IPS-20b (cell line): ENCODE results near the gene OLFM3.

Experiments
- H3K27ac ChIP-seq: one replicate; pipeline ENCODE4 v1.5.1; 2013; ENCODE audit warnings: low read length
- H3K27me3 ChIP-seq: 2 replicates; pipeline ENCODE4 v1.6.1; 2013; ENCODE audit warnings: mild to moderate bottlenecking, low read length, inconsistent platforms; ENCODE audit not compliant: insufficient read depth
- H3K36me3 ChIP-seq: 2 replicates; pipeline ENCODE4 v1.6.1; 2013; ENCODE audit warnings: low read depth, mild to moderate bottlenecking, inconsistent platforms, low read length, moderate library complexity; ENCODE audit not compliant: insufficient read depth
- H3K4me1 ChIP-seq: 2 replicates; pipeline ENCODE4 v1.6.1; 2013; ENCODE audit warnings: mild to moderate bottlenecking, control low read depth, inconsistent platforms, low read length, moderate library complexity; ENCODE audit not compliant: insufficient read depth
- H3K4me3 ChIP-seq: 2 replicates; pipeline ENCODE4 v1.5.1; 2013; ENCODE audit warnings: mild to moderate bottlenecking, low read length, inconsistent platforms
- H3K9ac ChIP-seq: 2 replicates; pipeline ENCODE4 v1.6.1; 2013; ENCODE audit warnings: low read depth, mild to moderate bottlenecking, inconsistent platforms, low read length, moderate library complexity
- H3K9me3 ChIP-seq: 2 replicates; pipeline ENCODE4 v1.6.1; 2013; ENCODE audit warnings: mild to moderate bottlenecking, low read depth, low read length, inconsistent platforms; ENCODE audit not compliant: insufficient read depth

Gene OLFM3

GRCh38 chr1:101943237-101943636 lies 53.5 kb downstream of the OLFM3 start:
- Histone ChIP-seq H3K9ac (no peak overlapping the region), H3K36me3 (no peaks in the 10 kb centered on the region)

GRCh38 chr1:101942516-101943193 lies 54.1 kb downstream of the OLFM3 start:
- no peaks in the 10 kb centered on the region for H3K27me3 ChIP-seq
- H3K36me3 ChIP-seq = no peaks in the 10 kb centered on the region
- no peak overlapping the region for H3K9ac ChIP-seq
- H3K27ac ChIP-seq = no peak overlapping the region
- H3K9me3 ChIP-seq = no peaks in the 10 kb centered on the region
- H3K4me1 ChIP-seq = no peaks in the 10 kb centered on the region
- no peak overlapping the region for H3K4me3 ChIP-seq

More at GRCh38 chr1:101943237-101943636, 53.5 kb downstream of the OLFM3 start:
- H3K4me1 ChIP-seq = no peaks in the 10 kb centered on the region
- H3K27ac ChIP-seq = no peak overlapping the region
- H3K27me3 ChIP-seq = no peaks in the 10 kb centered on the region
- no peaks in the 10 kb centered on the region for H3K9me3 ChIP-seq
- no peak overlapping the region for H3K4me3 ChIP-seq

GRCh38 chr1:101938681-101939080 lies 58.0 kb downstream of the OLFM3 start:
- H3K9me3 ChIP-seq = no peaks in the 10 kb centered on the region
- H3K27me3 ChIP-seq = no peaks in the 10 kb centered on the region
- H3K27ac ChIP-seq = no peak overlapping the region
- no peaks in the 10 kb centered on the region for H3K4me1 ChIP-seq
- no peaks in the 10 kb centered on the region for H3K36me3 ChIP-seq
- no peak overlapping the region for H3K4me3 ChIP-seq
- H3K9ac ChIP-seq = no peak overlapping the region

GRCh38 chr1:101929343-101929742 lies 67.4 kb downstream of the OLFM3 start:
- H3K36me3 ChIP-seq = no peaks in the 10 kb centered on the region
- no peak overlapping the region for H3K9ac ChIP-seq
- no peaks in the 10 kb centered on the region; the same call in 1 of the 2 replicates for H3K4me1 ChIP-seq
- no peaks in the 10 kb centered on the region for H3K27me3 ChIP-seq
- H3K9me3 ChIP-seq = no peaks in the 10 kb centered on the region
- H3K27ac ChIP-seq = no peak overlapping the region
- H3K4me3 ChIP-seq = no peak overlapping the region

GRCh38 chr1:101928829-101929228 lies 67.9 kb downstream of the OLFM3 start:
- no peak overlapping the region for H3K4me3 ChIP-seq
- no peaks in the 10 kb centered on the region for H3K27me3 ChIP-seq
- no peaks in the 10 kb centered on the region; the same call in 1 of the 2 replicates for H3K4me1 ChIP-seq
- no peaks in the 10 kb centered on the region for H3K36me3 ChIP-seq
- no peak overlapping the region for H3K27ac ChIP-seq
- no peak overlapping the region for H3K9ac ChIP-seq
- H3K9me3 ChIP-seq = no peaks in the 10 kb centered on the region

GRCh38 chr1:101924700-101925099 lies 72.0 kb downstream of the OLFM3 start:
- Histone ChIP-seq H3K4me1 (no peaks in the 10 kb centered on the region), H3K27me3 (no peaks in the 10 kb centered on the region), H3K36me3 (no peaks in the 10 kb centered on the region), H3K4me3 (no peak overlapping the region), H3K27ac (no peak overlapping the region), H3K9me3 (no peaks in the 10 kb centered on the region), H3K9ac (no peak overlapping the region)

- Histone ChIP-seq H3K9me3 (no peaks in the 10 kb centered on the region), H3K9ac (no peak overlapping the region), H3K36me3 (no peaks in the 10 kb centered on the region), H3K27me3 (no peaks in the 10 kb centered on the region), H3K4me3 (no peak overlapping the region), H3K4me1 (no peaks in the 10 kb centered on the region), H3K27ac (no peak overlapping the region)
These were observed 76.1 kb downstream of the OLFM3 start for GRCh38 chr1:101920577-101920976.

- Histone ChIP-seq H3K4me1 (no peaks in the 10 kb centered on the region), H3K36me3 (no peaks in the 10 kb centered on the region), H3K4me3 (no peak overlapping the region)
These were observed 78.4 kb downstream of the OLFM3 start for GRCh38 chr1:101918277-101918676.

GRCh38 chr1:101915597-101915996 lies 81.1 kb downstream of the OLFM3 start:
- H3K36me3 ChIP-seq = no peaks in the 10 kb centered on the region
- no peak overlapping the region for H3K9ac ChIP-seq
- H3K9me3 ChIP-seq = no peaks in the 10 kb centered on the region
- no peaks in the 10 kb centered on the region for H3K4me1 ChIP-seq
- no peaks in the 10 kb centered on the region for H3K27me3 ChIP-seq
- H3K4me3 ChIP-seq = no peak overlapping the region
- H3K27ac ChIP-seq = no peak overlapping the region

More at GRCh38 chr1:101918277-101918676, 78.4 kb downstream of the OLFM3 start:
- Histone ChIP-seq H3K27me3 (no peaks in the 10 kb centered on the region), H3K9me3 (no peaks in the 10 kb centered on the region), H3K27ac (no peak overlapping the region), H3K9ac (no peak overlapping the region)

- Histone ChIP-seq H3K36me3 (no peaks in the 10 kb centered on the region), H3K27ac (no peak overlapping the region), H3K9ac (no peak overlapping the region), H3K27me3 (no peaks in the 10 kb centered on the region), H3K9me3 (no peaks in the 10 kb centered on the region), H3K4me1 (no peaks in the 10 kb centered on the region), H3K4me3 (no peak overlapping the region)
These were observed 82.1 kb downstream of the OLFM3 start for GRCh38 chr1:101914473-101915242.

- Histone ChIP-seq H3K9ac (no peak overlapping the region), H3K36me3 (no peaks in the 10 kb centered on the region), H3K4me3 (no peak overlapping the region), H3K27ac (no peak overlapping the region), H3K27me3 (no peaks in the 10 kb centered on the region), H3K4me1 (peaks cover 3% of the 10 kb centered on the region; the same call in 1 of the 2 replicates), H3K9me3 (no peaks in the 10 kb centered on the region)
These were observed 84.8 kb downstream of the OLFM3 start for GRCh38 chr1:101911894-101912293.

- H3K27ac ChIP-seq = no peak overlapping the region
These were observed 87.7 kb downstream of the OLFM3 start for GRCh38 chr1:101908980-101909379.

More at GRCh38 chr1:101908980-101909379, 87.7 kb downstream of the OLFM3 start:
- H3K36me3 ChIP-seq = no peaks in the 10 kb centered on the region
- no peaks in the 10 kb centered on the region for H3K27me3 ChIP-seq
- no peaks in the 10 kb centered on the region for H3K9me3 ChIP-seq
- H3K4me1 ChIP-seq = peaks cover 15% of the 10 kb centered on the region
- no peak overlapping the region for H3K9ac ChIP-seq
- H3K4me3 ChIP-seq = no peak overlapping the region
